ENCODE data around the gene SURF2. TPM values are rescaled to one million over a fixed set of nuclear protein-coding genes. Genes with fewer than 3 reads are reported as not detected.

The SURF2 gene
- total and polyA plus RNA-seq, 5 experiments from 2014 or later = 22.8 to 52.0 (median 39.8) TPM

Other genes with a start within 250 kb of the SURF2 start
- 10 to 100 TPM; 93.7 to 99.9 TPM for gene RALGDS, start 235.3 kb upstream of the SURF2 start, total RNA-seq
- gene RALGDS, start 235.3 kb upstream of the SURF2 start, polyA plus RNA-seq = 10 to 100 TPM; 14.1 to 35.5 (median 29.4) TPM
- gene GBGT1, start 192.6 kb upstream of the SURF2 start, total RNA-seq = 1 to 10 TPM; 4.1 to 4.9 TPM
- not detected for gene GBGT1, start 192.6 kb upstream of the SURF2 start, polyA plus RNA-seq
- gene OBP2B, start 147.3 kb upstream of the SURF2 start, total RNA-seq = not detected
- not detected for gene OBP2B, start 147.3 kb upstream of the SURF2 start, polyA plus RNA-seq
- not detected for gene ABO, start 81.3 kb upstream of the SURF2 start, total RNA-seq
- gene ABO, start 81.3 kb upstream of the SURF2 start, polyA plus RNA-seq = not detected
- gene SURF6, start 20.4 kb upstream of the SURF2 start, total RNA-seq = 10 to 100 TPM; 29.8 to 34.1 TPM
- 10 to 100 TPM in 2 of 3 donors, 1 to 10 TPM in 1; 4.9 to 16.9 (median 10.1) TPM for gene SURF6, start 20.4 kb upstream of the SURF2 start, polyA plus RNA-seq
- gene MED22, start 8.4 kb upstream of the SURF2 start, total RNA-seq = 10 to 100 TPM; 38.2 to 46.4 TPM
- gene MED22, start 8.4 kb upstream of the SURF2 start, polyA plus RNA-seq = 10 to 100 TPM; 10.3 to 20.6 (median 17.5) TPM
- gene RPL7A, start 8.3 kb upstream of the SURF2 start, total RNA-seq = 1,000 to 10,000 TPM; 2,300 to 2,355 TPM
- gene RPL7A, start 8.3 kb upstream of the SURF2 start, polyA plus RNA-seq = 1,000 to 10,000 TPM; 1,183 to 1,387 (median 1,313) TPM
- 10 to 100 TPM; 58.7 to 59.5 TPM for gene SURF1, start 63 bp upstream of the SURF2 start, total RNA-seq
- 100 to 1,000 TPM in 2 of 3 donors, 10 to 100 TPM in 1; 90.6 to 119 (median 112) TPM for gene SURF1, start 63 bp upstream of the SURF2 start, polyA plus RNA-seq
- 10 to 100 TPM; 68.7 to 70.0 TPM for gene SURF4, start 19.5 kb downstream of the SURF2 start, total RNA-seq
- 100 to 1,000 TPM; 107 to 146 (median 122) TPM for gene SURF4, start 19.5 kb downstream of the SURF2 start, polyA plus RNA-seq
- gene STKLD1, start 19.8 kb downstream of the SURF2 start, total RNA-seq = 1 to 10 TPM; 1.2 to 1.3 TPM
- 1 to 10 TPM in 1 of 3 donors, under 1 TPM in 1, not detected in 1; 0.35 to 2.3 TPM for gene STKLD1, start 19.8 kb downstream of the SURF2 start, polyA plus RNA-seq
- 10 to 100 TPM; 42.4 to 45.6 TPM for gene REXO4, start 61.5 kb downstream of the SURF2 start, total RNA-seq
- gene REXO4, start 61.5 kb downstream of the SURF2 start, polyA plus RNA-seq = 10 to 100 TPM; 15.9 to 30.5 (median 24.4) TPM
- gene ADAMTS13, start 65.8 kb downstream of the SURF2 start, total RNA-seq = 1 to 10 TPM; 3.8 to 4.0 TPM
- under 1 TPM; 0.10 to 0.99 (median 0.41) TPM for gene ADAMTS13, start 65.8 kb downstream of the SURF2 start, polyA plus RNA-seq
- 1 to 10 TPM; 4.4 to 4.9 TPM for gene CACFD1, start 103.4 kb downstream of the SURF2 start, total RNA-seq
- gene CACFD1, start 103.4 kb downstream of the SURF2 start, polyA plus RNA-seq = 1 to 10 TPM; 2.5 to 3.7 (median 3.5) TPM
- gene SLC2A6, start 122.5 kb downstream of the SURF2 start, total RNA-seq = 1 to 10 TPM; 8.4 to 8.7 TPM
- gene SLC2A6, start 122.5 kb downstream of the SURF2 start, polyA plus RNA-seq = 1 to 10 TPM; 4.0 to 6.0 (median 5.6) TPM
- gene MYMK, start 168.4 kb downstream of the SURF2 start, total RNA-seq = not detected
- gene MYMK, start 168.4 kb downstream of the SURF2 start, polyA plus RNA-seq = not detected
- gene ADAMTSL2, start 178.2 kb downstream of the SURF2 start, total RNA-seq = under 1 TPM; 0.44 to 0.66 TPM
- under 1 TPM in 2 of 3 donors, not detected in 1; 0.03 to 0.14 TPM for gene ADAMTSL2, start 178.2 kb downstream of the SURF2 start, polyA plus RNA-seq

All from naive thymus-derived CD8-positive, alpha-beta T cell (primary cell).